ENCODE data around the gene RAB4B.

Gene RAB4B

DNA sequence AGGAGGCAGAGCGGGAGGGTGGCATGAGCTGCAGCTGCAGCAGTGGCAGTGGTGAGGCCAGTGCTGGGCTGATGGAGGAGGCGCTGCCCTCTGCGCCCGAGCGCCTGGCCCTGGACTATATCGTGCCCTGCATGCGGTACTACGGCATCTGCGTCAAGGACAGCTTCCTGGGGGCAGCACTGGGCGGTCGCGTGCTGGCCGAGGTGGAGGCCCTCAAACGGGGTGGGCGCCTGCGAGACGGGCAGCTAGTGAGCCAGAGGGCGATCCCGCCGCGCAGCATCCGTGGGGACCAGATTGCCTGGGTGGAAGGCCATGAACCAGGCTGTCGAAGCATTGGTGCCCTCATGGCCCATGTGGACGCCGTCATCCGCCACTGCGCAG is 22.9 kb downstream of the RAB4B start:
- TF ChIP-seq, protein P1, sequence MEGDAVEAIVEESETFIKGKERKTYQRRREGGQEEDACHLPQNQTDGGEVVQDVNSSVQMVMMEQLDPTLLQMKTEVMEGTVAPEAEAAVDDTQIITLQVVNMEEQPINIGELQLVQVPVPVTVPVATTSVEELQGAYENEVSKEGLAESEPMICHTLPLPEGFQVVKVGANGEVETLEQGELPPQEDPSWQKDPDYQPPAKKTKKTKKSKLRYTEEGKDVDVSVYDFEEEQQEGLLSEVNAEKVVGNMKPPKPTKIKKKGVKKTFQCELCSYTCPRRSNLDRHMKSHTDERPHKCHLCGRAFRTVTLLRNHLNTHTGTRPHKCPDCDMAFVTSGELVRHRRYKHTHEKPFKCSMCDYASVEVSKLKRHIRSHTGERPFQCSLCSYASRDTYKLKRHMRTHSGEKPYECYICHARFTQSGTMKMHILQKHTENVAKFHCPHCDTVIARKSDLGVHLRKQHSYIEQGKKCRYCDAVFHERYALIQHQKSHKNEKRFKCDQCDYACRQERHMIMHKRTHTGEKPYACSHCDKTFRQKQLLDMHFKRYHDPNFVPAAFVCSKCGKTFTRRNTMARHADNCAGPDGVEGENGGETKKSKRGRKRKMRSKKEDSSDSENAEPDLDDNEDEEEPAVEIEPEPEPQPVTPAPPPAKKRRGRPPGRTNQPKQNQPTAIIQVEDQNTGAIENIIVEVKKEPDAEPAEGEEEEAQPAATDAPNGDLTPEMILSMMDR (IDR thresholded peaks at IDR 0.05; ENCODE audit: insufficient read depth, low read length, missing control alignments) = no peak
- H3K4me3 ChIP-seq (ENCODE audit: low read depth, low read length) = peak overlapping the region; percentile 86
- POLR2A ChIA-PET = interaction anchor here (1.1 to 1.4 kb wide), 2 partner anchors 23 to 110 kb away, joined by 4 read pairs; partner anchors contain the start of gene RAB4B
- CTCF ChIA-PET = no interaction called here
- DNase-seq (ENCODE audit: low read depth, low spot score) = no peak

DNA sequence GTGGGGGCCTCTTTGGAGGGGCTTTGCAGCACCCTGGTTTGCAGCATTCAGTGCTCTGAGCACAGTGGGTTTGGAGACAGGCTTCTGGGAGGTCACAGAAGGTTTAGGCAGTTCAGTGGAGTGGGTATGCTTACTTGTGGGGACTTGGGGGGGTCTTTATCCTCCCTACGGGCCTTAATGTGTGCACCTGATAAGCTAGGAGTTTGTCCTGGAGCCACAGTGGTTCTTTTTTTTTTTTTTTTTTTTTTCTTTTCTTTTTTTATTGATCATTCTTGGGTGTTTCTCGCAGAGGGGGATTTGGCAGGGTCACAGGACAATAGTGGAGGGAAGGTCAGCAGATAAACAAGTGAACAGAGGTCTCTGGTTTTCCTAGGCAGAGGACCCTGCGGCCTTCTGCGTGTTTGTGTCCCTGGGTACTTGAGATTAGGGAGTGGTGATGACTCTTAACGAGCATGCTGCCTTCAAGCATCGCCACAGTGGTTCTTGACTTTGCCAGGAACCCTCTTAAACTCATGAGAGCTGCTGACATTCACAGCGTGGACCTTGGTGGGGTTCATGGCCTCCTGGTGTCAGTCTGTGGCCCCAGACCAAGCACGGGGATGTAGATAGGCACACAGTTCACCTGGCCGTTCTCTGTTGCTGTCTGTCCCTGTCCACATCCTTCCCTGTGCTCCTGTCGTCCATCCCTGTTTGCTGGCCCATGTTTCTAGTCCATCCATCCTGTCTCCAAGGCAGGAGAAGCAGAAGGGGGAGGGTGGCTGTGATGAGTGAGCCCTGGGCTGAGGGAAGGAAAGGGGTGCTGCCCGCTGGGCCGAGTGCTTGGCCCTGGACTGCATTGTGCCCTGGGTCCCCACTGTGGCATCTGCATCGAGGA is 23.6 kb downstream of the RAB4B start:
- ChIA-PET POLR2A (interaction anchor here (1.1 to 1.4 kb wide), 2 partner anchors 23 to 110 kb away, joined by 4 read pairs; partner anchors contain the start of gene RAB4B), CTCF (interaction anchor here (0.5 to 0.8 kb wide), 3 partner anchors 11 to 139 kb away, joined by 3 to 4 read pairs (median 3); no protein-coding TSS in a partner anchor)
- DNase-seq (ENCODE audit: low read depth, low spot score) = no peak
- TF ChIP-seq, protein P1 (IDR thresholded peaks at IDR 0.05; ENCODE audit: insufficient read depth, low read length, missing control alignments) = no peak
- peak overlapping the region; percentile 86 for H3K4me3 ChIP-seq (ENCODE audit: low read depth, low read length)

DNA sequence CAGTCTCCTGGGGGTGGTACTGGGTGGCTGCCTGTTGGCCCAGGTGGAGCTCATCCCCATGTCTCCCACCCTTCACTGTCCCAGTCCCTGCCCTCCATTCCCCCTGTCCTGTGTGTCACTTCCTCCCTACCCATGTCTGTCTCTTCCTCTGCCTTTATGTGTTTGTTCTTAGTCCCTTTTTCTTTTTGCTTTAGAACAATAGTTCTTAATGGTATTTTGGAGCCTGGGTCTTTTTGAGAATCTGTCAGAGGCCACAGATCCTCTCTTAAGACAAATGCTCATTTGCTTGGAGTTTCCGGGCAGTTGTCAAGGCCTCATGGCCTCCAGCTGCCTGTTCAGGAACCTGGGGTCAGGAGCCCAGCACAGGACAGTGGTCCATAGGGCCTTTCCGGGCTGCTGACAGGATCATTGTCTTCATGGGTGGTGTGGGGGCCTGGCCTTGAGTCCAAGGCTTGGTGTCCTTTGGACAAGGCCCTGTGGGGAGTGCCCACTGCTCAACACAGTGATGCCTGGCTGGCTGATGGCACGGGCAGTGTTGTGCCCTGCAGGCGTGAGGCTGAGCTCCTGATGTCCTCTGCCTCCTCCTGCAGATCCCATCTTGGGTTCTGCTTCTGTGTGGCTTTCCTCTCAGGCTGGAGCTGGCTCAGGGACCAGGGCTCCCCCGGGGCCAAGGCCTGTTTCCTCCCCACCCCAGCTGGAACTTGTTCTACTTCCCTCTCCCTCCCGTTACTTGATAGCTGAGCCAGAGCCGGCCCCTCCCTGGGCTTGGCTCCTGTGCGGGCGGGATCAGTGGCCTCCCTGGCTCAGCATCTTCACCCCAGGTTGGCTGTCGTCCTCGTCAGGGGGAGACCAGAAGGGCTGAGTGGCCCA is 24.5 kb downstream of the RAB4B start:
- TF ChIP-seq, protein P1 (IDR thresholded peaks at IDR 0.05; ENCODE audit: insufficient read depth, low read length, missing control alignments) = no peak
- CTCF ChIA-PET = interaction anchor here (0.6 to 0.8 kb wide), 2 partner anchors 10 to 115 kb away, joined by 3 to 4 read pairs; no protein-coding TSS in a partner anchor
- peak overlapping the region; percentile 39 for H3K4me3 ChIP-seq (ENCODE audit: low read depth, low read length)
- POLR2A ChIA-PET = no interaction called here
- DNase-seq (ENCODE audit: low read depth, low spot score) = no peak

DNA sequence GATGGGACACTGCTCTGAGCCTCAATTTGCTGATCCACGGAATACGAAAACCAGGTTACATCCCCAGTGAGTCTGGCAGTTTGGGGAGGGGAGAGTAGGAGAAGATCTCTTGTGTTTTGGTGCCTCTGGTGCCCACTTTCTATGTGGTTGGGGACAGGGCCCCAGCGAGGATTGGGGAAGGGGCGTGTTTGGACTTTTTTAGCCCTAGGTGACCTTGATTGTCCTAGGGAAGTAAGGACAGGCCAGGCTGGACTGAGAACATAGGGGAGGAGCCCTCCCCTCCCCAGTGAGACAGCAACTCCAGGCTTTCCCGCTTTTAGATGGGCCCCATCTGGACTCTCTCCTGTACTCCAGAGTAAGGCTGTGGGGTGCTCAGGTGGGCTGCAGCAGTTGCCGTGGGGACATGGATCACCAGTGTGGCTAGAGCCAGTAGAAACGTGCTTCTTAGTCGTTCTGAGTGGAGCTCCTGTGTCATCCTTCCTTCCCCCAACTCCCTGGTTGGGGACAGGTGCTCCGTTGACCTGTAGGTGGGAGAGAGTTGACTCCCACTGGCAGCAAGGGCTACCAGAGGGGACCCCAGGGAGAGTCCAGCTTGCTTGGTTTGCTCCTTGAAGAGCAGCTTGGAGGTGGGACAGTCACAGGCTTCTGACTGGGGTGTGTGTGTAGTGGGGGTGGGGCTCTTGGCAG is 25.3 kb downstream of the RAB4B start:
- CTCF ChIA-PET = no interaction called here

DNA sequence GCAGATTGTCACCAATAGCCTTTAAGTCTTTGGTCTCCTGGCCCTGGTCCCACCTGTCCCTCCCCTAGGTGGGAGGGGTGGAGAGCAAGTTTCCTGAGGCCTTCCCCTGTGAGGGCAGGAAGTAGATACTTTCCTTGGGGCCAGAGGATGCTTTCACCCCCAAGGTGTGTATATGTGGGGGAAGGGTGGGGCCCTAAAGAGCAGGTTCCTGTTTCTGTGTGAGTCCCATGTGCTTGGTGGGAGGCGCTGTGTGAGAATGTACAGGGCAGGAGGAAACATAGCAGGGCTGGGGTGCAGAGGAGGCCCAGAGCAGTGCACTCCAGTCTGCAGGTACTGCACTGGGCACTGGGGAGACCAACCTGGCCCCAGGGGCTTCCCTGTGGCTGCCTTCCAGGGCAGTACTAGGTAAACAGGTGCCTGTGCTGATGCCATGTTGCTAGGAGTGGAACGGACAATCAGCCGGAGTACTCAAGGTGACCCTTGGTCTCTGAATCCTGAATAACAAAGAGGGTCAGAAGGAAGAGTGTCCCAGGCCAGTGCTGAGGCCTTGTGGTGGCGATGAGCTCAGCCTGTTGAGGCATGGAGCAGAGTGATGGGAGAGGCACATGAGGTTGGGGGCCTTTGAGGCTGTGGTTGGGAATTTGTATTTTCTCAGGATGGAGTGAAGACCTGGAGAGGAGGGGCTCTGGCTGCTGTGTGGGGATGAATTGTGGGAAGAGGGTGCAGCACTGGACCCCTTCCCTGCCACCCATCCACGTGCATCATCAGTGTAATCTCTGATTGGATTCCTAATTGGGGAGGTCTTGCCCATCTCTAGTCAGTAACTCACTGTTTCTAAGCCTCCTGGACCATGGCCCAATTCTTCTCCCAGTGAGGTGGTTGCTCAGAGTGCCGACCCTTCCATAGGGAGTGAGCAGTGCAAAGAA is 26.1 kb downstream of the RAB4B start:
- no peak for DNase-seq (ENCODE audit: low read depth, low spot score)
- H3K4me3 ChIP-seq (ENCODE audit: low read depth, low read length) = no peak overlapping the region
- ChIA-PET POLR2A (interaction anchor here (1.7 kb wide), 1 partner anchor 54 kb away, joined by 4 read pairs; the partner anchor contains the start of genes ACTMAP and SNRPA), CTCF (interaction anchor here (5.0 to 5.6 kb wide), 2 partner anchors 16 to 142 kb away, joined by 28 to 58 read pairs; no protein-coding TSS in a partner anchor)
- TF ChIP-seq, protein P1 (IDR thresholded peaks at IDR 0.05; ENCODE audit: insufficient read depth, low read length, missing control alignments) = no peak

More for the DNA sequence above, 25.3 kb downstream of the RAB4B start:
- POLR2A ChIA-PET = no interaction called here
- DNase-seq (ENCODE audit: low read depth, low spot score) = no peak
- TF ChIP-seq, protein P1 (IDR thresholded peaks at IDR 0.05; ENCODE audit: insufficient read depth, low read length, missing control alignments) = no peak
- peak overlapping the region; percentile 8; the same call in 1 of the 2 replicates for H3K4me3 ChIP-seq (ENCODE audit: low read depth, low read length)
